Measurements from ENCODE around the gene ARL16.
A peak's percentile ranks its signal among the peaks of the same experiment; 100 is the strongest.
"Not testable (repeated sequence)": the region's sequence is repeated elsewhere in the genome, so short reads cannot be mapped to it uniquely, and the experiment has no call there.

ARL16 gene

DNA sequence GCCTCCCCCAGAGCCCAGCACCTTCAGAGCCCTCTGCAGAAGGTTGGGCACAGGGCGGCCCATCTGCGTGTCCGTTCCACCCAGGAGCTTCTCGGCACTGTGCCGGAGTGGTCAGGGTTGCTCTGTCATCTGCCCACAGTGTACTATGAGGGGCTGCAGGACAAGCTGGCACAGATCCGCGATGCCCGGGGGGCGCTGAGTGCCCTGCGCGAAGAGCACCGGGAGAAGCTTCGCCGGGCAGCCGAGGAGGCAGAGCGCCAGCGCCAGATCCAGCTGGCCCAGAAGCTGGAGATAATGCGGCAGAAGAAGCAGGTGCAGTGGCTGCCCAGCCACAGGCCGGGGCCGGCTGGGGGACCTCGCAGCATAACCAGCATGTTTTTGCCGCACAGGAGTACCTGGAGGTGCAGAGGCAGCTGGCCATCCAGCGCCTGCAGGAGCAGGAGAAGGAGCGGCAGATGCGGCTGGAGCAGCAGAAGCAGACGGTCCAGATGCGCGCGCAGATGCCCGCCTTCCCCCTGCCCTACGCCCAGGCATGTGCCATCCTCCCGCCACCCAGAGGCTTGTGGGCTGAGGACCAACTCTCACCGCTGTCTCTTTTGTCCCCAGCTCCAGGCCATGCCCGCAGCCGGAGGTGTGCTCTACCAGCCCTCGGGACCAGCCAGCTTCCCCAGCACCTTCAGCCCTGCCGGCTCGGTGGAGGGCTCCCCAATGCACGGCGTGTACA lies 12.8 kb upstream of the ARL16 start:
- DNase-seq (ENCODE audit: low read depth in 1 of 2, low spot score in 1 of 2), result no peak

DNA sequence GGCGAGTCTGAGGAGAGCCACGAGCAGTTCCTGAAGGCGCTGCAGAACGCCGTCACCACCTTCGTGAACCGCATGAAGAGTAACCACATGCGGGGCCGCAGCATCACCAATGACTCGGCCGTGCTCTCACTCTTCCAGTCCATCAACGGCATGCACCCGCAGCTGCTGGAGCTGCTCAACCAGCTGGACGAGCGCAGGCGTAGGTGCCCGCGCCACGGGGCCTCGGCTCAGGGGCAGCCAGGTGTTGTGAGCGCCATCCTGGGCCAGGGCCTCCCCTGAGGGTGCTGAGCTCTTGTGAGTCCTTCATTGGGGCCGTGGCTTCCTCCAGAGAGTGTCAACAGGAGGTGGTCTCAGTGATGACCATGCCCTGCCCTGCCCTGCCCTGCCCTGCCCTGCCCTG lies 12.2 kb upstream of the ARL16 start:
- no peak for DNase-seq (ENCODE audit: low read depth in 1 of 2, low spot score in 1 of 2)

DNA sequence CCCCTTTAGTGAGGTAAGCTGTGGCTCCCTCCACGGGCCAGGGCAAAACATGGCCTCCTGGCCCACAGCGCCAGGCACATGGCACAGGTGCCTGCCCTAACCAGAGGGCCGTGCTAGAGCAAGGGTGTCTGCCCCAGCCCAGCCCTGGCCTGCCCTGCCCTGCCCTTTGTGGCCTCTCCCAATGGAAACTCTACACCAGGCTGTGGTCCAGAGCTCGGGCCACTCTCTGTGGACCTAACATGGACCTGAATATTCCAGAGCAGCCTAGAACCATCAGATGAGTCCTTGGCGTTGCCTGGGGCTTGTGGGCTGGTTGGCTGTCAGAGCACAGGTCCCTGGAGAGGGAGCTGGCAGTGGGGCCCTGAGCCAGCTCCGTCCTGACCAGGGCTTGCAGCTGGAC lies 11.6 kb upstream of the ARL16 start:
- DNase-seq (ENCODE audit: low read depth in 1 of 2, low spot score in 1 of 2), result no peak

DNA sequence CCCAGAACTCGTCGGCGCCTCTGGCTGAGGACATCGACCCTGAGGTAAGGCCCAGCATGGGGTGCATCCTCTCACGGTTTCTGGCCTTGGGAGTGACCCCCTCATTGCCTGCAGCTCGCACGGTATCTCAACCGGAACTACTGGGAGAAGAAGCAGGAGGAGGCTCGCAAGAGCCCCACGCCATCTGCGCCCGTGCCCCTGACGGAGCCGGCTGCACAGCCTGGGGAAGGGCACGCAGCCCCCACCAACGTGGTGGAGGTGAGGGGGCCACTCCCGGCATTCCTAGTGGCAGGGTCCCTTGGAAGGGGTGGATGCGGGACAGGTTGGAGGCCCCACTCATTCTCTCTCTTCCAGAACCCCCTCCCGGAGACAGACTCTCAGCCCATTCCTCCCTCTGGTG lies 11.2 kb upstream of the ARL16 start:
- no peak for DNase-seq (ENCODE audit: low read depth in 1 of 2, low spot score in 1 of 2)

DNA sequence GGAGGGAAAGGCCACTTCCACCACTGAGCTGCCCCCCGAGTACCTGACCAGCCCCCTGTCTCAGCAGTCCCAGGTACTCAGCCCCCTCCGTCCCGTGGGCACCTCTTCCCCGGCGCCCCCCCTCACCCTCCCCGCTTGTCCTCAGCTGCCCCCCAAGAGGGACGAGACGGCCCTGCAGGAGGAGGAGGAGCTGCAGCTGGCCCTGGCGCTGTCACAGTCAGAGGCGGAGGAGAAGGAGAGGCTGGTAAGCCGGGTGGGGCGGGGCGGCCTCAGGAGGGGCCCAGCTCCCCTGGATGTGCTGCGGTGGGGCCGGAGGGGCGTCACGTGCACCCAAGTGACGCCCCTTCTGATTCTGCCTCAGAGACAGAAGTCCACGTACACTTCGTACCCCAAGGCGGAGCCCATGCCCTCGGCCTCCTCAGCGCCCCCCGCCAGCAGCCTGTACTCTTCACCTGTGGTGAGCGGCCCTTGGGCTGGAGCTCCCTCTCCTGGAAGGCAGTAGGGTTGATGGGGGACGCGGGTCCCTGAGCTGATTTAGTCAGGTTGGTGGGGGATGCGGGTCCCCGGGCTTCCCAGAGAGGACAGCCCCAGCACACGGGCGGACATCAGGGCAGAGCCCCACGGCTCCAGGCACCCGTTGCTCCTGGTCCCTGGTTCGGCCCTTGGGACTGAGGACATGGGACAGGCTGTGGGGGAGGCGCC lies 10.1 kb upstream of the ARL16 start:
- no peak for DNase-seq (ENCODE audit: low read depth in 1 of 2, low spot score in 1 of 2)

DNA sequence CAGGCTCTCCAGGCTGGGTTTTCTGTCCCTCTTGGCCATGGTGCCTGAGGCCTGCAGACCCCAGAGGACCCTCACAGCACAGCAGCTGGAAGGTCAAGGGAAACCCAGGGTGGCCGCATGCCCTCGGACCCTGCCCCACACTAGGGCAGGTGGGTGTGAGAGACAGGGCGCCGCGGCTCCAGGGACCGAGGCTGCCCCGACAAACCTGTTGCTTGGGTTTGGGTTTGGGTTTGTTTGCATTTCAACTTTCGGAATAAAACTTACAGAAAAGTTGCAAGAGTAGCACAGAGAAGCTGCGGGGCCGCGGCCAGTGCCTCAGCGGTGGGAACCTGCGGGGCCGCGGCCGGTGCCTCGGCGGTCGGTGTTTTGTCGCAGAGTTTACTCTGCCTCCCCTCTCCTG lies 8.0 kb upstream of the ARL16 start:
- DNase-seq (ENCODE audit: low read depth in 1 of 2, low spot score in 1 of 2), result no peak

DNA sequence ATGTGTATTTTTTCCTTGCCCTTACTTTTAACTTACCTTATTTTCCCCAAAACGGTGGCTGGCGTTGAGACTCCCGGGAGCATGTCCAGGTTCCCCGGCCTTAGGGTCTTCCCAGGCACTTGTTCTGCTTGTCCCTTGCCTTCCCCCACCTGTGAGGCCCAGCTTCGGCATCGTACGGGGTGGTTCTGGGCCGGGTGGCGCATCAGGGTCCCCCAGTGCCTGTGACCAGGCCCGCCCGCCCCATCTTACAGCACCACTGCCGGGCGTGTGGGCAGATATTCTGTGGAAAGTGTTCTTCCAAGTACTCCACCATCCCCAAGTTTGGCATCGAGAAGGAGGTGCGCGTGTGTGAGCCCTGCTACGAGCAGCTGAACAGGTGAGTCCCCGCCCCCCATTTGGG lies 7.6 kb upstream of the ARL16 start:
- DNase-seq (ENCODE audit: low read depth in 1 of 2, low spot score in 1 of 2), result no peak

DNA sequence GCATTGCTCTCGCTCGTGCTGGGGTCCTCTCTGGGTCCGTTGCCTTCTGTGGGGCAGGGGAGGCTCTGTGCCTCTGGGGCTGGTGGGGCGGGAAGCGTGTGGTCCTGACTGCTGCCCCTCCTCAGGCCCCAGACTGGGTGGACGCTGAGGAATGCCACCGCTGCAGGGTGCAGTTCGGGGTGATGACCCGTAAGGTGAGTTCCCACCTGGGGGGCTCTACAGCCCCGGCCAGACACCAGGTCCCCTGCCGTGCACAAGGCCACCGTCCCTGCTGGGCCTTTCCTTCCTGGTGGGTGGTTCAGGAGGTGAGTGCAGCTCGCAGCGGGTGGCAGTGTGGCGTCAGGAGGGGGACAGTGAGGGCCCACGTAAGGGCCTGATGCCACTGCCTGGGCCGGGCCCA lies 7.0 kb upstream of the ARL16 start:
- DNase-seq (ENCODE audit: low read depth in 1 of 2, low spot score in 1 of 2), result no peak

DNA sequence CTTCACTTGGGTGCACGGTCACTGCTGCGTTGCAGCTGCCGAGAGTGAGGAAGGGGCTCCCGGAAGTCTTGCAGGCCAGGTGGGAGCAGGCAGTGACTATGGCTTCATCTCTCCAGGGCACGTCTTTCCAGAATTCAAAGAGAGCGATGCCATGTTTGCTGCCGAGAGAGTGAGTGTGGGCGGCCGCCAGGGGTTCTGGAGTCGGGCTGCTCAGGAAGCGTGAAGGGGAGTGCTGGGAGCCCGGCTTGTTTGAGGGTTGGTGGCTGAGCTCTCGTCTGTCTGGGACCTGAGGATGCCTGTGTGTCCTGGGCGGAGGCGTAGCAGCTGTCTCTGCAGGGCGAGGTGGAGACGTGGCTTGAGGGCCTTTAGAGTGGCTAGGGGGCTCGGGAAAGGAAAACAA lies 6.5 kb upstream of the ARL16 start:
- no peak for DNase-seq (ENCODE audit: low read depth in 1 of 2, low spot score in 1 of 2)

DNA sequence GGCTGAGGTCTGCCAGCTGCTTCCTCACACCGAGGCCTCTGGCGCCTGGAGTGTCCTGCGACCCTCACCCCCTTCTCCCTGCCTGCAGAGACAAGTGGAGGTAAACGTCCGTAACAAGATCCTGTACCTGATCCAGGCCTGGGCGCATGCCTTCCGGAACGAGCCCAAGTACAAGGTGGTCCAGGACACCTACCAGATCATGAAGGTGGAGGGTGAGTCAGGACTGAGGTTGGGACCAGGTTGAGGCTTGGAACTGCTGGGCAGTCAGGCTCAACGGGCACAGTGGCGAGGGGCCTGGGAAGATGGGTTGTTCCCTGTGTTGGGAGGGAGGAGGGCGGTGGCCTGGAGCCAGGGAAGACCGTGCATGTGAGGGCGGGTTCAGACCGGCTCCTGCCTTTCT lies 5.0 kb upstream of the ARL16 start:
- DNase-seq (ENCODE audit: low read depth in 1 of 2, low spot score in 1 of 2), result no peak

DNA sequence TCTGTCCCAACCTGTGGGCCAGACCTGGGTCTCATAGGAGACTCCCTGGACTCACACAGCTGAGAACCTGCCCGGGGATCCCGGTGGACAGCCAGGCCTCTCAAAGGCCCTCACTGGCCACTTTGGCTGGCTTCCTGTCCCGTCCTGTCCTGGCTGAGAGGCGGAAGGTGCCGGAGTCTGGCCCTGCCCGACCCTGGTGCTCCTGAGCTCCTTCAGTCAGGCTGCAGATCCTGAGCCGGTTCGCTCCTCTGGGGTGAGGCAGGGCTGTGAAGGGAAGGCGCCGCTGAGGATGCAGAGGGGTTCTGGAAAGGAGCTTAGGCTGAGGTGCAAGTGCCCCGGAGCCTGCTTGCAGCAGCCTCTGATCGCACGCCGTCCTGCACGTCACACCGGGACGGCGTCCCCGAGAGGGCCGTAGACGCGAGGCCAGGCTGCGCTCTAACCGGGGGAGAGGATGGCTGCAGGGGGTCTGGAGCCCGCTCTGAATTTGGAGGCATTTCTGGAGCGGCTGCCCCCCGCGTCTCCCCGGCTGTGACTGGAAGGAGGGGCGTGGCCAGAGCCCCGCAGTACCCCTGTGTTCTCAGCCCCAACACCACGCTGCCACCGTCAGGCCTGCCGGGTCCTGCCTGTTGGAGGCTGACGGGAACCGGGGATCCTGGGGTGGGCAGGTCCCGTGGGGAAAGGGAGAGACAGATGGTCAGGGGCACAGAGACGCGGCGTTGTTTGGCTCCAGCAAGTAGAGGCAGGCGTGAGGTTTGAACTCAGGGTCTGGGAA lies 4.4 kb upstream of the ARL16 start:
- DNase-seq (ENCODE audit: low read depth in 1 of 2, low spot score in 1 of 2), result no peak

DNA sequence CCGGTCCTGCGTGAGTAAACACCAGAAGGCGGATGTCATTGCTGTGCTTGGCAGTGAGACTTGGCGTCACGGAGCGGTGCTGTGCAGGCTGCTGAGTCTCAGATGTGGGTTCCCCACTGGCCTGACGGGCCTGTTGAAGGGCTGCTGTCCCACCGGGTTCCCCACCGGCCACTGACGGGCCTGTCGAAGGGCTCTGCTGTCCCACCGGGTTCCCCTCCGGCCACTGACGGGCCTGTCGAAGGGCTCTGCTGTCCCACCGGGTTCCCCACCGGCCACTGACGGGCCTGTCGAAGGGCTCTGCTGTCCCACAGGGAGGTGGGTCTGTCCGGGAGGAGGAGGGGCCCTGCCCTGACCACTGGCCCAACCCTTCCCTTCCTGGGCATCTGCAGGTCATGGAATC lies 3.0 kb upstream of the ARL16 start:
- DNase-seq (ENCODE audit: low read depth in 1 of 2, low spot score in 1 of 2), result no peak

DNA sequence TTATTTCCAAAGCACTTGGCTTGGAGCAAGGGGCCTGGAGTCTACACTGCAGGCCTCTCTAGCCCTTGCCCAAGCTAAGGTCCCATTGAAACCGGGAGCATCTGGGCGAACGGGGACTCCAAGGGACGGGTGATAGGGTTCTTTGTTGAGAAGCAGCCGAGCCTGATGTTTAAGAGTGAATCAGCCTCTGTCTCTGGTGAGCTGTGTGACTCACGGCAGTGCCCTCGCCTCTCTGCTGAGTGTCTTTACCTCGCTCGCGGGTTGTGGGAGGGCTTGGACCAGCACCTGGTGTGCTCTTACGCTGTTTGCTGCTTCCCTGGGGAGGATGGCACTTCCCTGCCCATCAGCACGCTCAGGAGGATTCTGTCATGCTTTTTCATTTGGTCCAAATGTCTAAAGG lies 1.5 kb upstream of the ARL16 start:
- DNase-seq (ENCODE audit: low read depth in 1 of 2, low spot score in 1 of 2), result peak; percentile 28 to 32

DNA sequence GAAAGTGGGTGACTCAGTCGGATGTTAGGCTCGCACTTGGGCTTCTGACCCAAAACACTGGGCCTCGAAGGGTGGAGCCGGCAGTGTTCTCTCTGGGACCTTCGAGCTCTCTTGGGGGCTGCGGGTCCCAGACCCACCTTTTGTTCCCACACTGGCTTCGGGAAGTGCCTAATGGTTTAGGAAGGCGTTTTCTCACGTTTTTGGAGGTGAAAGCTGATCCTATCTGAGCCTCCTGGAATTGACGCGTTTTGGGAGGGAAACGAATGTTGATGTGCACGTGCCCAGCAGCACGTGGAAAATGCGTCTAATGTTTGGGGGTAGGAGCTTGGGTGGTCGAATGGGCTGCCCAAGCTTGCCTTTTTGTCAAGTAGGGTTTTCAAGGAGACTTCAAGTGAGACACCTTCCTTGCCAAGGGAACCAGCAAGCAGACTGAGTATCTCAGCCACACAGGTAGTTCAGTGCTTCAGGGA lies 880 bp upstream of the ARL16 start:
- no peak for DNase-seq (ENCODE audit: low read depth in 1 of 2, low spot score in 1 of 2)

DNA sequence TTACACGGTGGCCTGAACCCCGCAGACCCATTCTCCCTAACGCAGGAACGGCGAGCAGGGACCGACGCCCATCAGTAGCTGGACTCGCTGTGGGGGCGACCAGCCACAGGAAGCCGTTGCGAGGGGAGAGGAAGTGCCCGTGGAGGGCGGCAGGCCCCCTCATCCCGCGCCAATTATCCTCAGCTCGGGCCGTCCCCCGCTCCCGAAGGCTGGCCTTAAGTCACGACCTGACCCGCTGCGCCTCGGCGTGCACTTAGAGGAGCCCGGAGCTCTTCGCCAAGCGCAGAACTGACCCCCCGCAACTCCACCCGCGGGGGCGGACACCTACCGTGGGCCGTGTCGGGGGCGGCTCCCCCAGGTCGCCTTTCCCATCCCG lies 401 bp downstream of the ARL16 start:
- no peak for DNase-seq (ENCODE audit: low read depth in 1 of 2, low spot score in 1 of 2)

DNA sequence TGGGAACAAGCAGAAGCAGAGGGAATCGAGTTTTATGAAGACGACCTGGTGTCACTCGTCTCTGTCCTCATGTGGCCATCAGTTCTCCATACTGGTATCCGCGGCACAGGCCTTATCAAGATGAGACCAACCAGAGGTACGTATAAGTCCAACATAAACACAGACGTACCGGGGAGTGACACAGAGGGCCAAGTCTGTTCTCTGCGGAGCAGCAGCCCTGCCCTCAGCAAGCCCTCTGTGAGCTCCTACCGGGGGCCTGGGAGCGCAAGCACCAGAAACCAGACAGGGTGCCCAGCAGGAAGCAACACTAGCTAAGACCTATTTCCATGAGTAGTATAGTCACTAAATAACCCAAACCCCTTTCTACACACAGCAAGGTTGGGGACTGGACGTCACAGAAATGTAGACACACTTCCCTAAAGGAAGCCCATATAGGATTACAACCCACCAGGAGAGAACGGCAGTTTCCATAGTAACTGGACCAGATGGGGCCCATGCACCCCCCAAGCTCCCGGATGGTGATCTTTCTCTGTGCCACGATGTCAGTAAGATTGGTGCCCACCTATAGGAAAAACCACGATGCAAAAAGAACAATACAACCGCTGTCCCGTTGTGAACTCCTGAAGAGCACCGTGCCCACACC lies 911 bp downstream of the ARL16 start:
- DNase-seq (ENCODE audit: low read depth in 1 of 2, low spot score in 1 of 2), result no peak

DNA sequence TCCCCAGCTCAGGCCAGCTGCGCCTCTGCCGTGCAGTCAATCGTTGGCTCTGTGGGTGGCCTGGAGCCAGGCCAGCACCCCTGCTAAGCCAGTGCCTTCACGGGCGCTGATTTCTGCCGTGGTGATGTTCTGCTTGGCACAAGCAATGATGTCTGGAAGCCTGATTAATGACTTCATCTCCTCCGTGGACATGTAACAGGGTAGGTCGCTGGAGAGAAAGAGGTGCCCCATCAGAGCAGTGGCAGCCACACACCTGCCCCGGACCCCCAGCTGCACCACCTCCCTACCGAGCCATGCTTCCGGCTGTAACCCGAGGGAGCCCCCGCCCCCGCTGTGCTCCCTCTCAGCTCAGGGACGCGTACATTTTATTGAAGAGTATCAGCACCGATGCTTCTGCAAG lies 1.9 kb downstream of the ARL16 start:
- DNase-seq (ENCODE audit: low read depth in 1 of 2, low spot score in 1 of 2), result no peak

DNA sequence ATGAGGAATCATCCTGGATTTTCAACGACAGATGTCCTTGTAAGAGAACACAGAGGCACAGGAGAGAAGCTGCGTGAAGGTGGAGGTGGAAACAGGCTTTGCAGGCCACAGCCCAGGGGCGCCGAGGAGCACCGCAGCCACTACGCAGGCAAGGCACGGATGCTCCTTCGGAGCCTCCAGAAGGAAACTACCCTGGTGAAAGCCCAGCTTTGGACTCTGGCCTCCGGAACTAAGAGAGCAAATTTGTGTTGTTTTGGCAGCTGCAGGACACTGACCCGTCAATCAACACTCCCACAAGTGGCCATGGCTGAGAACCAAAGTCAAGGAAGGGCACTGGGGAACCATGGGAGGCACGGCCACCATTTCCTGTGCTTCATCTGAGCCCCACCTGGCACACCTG lies 3.4 kb downstream of the ARL16 start:
- no peak for DNase-seq (ENCODE audit: low read depth in 1 of 2, low spot score in 1 of 2)

DNA sequence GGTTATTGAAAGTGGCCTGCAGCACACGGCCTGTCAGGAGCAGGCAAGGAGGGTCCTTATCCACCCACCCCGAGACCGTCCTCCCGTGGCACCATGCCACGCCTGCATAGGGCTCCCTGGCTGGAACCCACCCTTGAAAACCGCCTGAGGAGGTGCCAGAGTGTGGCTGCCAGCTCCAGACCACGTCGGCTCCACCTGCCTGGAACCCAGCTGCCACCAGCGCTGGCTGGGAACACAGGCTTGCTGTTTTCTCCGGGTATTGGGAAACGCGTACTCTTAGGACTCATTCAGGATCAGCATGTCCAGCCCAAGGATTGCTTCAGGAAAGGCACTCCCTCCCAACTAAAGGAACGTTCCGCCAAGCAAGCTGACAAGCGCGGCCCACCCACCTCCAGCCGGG lies 6.7 kb downstream of the ARL16 start:
- no peak for DNase-seq (ENCODE audit: low read depth in 1 of 2, low spot score in 1 of 2)

DNA sequence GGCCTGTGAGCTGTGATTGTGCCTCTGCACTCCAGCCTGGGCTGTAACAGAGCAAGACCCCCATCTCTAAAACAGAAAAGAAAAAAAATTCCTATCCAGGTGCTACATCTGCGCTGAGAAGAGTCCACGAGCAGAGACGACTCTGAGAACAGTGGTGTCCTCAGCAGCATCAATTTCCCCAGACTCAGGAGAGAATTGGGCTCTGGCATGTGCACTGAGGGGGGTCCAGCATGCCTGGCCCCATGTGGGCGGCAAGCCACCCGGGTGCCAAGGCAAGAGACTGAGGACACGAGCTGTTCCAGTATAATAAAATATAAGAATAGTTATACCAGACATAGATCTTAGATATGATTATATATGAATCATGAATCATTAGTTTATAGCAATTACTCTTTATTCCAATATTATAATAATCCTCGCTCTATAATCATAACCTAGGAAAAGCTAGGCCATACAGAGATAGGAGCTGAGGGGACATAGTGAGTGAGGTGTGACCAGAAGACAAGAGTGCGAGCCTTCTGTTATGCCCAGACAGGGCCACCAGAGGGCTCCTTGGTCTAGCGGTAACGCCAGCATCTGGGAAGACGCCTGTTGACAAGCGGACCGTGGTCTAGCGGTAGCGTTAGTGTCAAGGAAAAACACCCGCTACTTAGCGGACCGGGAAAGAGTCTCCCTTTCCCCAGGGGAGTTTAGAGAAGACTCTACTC lies 7.9 kb downstream of the ARL16 start:
- DNase-seq (ENCODE audit: low read depth in 1 of 2, low spot score in 1 of 2), result not testable (repeated sequence)
